H4 (cell line): ENCODE results near the gene MED12L. TPM values are rescaled to one million over a fixed set of nuclear protein-coding genes. Genes with fewer than 3 reads are reported as not detected.

Source experiments
- DNase-seq: peaks from one replicate; pipeline ENCODE4 v3.0.0-alpha.2; 2015; ENCODE audit warnings: low spot score
- total RNA-seq: library from RNA; depleted of rRNA; stranded (reverse); fragments of >200 nt; shearing (Covaris generic); gene quantifications from 2 replicates; pipeline ENCODE4 v1.2.3, GENCODE V29; 2014

The MED12L gene
- total RNA-seq, 1 experiment from 2014 or later = 1.4 TPM

GRCh38 chr3:151086484-151087456, 1.3 kb downstream of the MED12L start:
- DNase-seq = peak; percentile 91

GRCh38 chr3:151087648-151088047, 2.2 kb downstream of the MED12L start:
- no peak for DNase-seq

GRCh38 chr3:151091685-151092345, 6.4 kb downstream of the MED12L start:
- DNase-seq = no peak

GRCh38 chr3:151093148-151093547, 7.7 kb downstream of the MED12L start:
- DNase-seq = no peak

- no peak for DNase-seq
Measured at GRCh38 chr3:151093905-151094304, 8.4 kb downstream of the MED12L start.

GRCh38 chr3:151096716-151097115, 11.3 kb downstream of the MED12L start:
- no peak for DNase-seq

- DNase-seq = no peak
Measured at GRCh38 chr3:151100076-151100475, 14.6 kb downstream of the MED12L start.

- DNase-seq = no peak
Measured at GRCh38 chr3:151101270-151101969, 16.0 kb downstream of the MED12L start.

GRCh38 chr3:151106311-151106710, 20.8 kb downstream of the MED12L start:
- DNase-seq = no peak

GRCh38 chr3:151107177-151107576, 21.7 kb downstream of the MED12L start:
- DNase-seq = no peak

GRCh38 chr3:151107701-151108100, 22.2 kb downstream of the MED12L start:
- DNase-seq = no peak

GRCh38 chr3:151109286-151109800, 23.9 kb downstream of the MED12L start:
- no peak for DNase-seq

GRCh38 chr3:151112731-151113130, 27.3 kb downstream of the MED12L start:
- no peak for DNase-seq

- DNase-seq = no peak
Measured at GRCh38 chr3:151113343-151113742, 27.9 kb downstream of the MED12L start.

- DNase-seq = no peak
Measured at GRCh38 chr3:151117047-151117446, 31.6 kb downstream of the MED12L start.

- no peak for DNase-seq
Measured at GRCh38 chr3:151119188-151119587, 33.7 kb downstream of the MED12L start.

GRCh38 chr3:151120409-151120808, 34.9 kb downstream of the MED12L start:
- DNase-seq = no peak

GRCh38 chr3:151121016-151121415, 35.6 kb downstream of the MED12L start:
- DNase-seq = no peak

- DNase-seq = no peak
Measured at GRCh38 chr3:151123827-151124226, 38.4 kb downstream of the MED12L start.

- DNase-seq = no peak
Measured at GRCh38 chr3:151124476-151124875, 39.0 kb downstream of the MED12L start.

- DNase-seq = no peak
Measured at GRCh38 chr3:151130428-151130827, 45.0 kb downstream of the MED12L start.

GRCh38 chr3:151133175-151133574, 47.7 kb downstream of the MED12L start:
- DNase-seq = no peak
